Activated CD4-positive, alpha-beta T cell treated with anti-CD3 and anti-CD28 coated beads, Interleukin-2, Interleukin-4, amounts not matched to agents 100 ng/mL and 50 ng/mL, durations not matched to agents 16 hours and 8 hours (primary cell): Measurements from ENCODE around the gene DOCK2.

Source experiments
- DNase-seq: peaks from one replicate; pipeline ENCODE4 v3.0.0-alpha.2; 2020; ENCODE audit warnings: low spot score

Gene DOCK2

DNA sequence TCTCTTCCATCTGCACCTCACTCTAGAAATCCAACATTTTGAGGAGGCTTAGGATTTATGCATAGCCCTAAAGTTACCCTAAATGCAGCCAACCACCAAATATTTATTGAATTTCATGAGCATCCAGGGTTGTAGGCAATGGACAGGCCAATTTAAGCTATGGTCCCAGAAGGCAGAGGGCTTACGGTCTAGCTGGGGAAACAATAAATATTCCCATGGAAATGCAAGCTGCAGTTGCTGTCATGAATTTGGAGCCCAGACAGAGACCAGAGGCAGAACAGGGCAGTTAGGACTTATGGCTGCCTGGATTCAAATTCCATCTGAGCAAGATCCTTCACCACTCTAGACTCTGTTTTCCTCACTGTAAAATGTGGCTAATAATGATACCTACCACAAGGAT lies 352.3 kb downstream of the DOCK2 start:
- DNase-seq: no peak

GRCh38 chr5:169991115-169991869 lies 354.2 kb downstream of the DOCK2 start:
- no peak for DNase-seq

DNA sequence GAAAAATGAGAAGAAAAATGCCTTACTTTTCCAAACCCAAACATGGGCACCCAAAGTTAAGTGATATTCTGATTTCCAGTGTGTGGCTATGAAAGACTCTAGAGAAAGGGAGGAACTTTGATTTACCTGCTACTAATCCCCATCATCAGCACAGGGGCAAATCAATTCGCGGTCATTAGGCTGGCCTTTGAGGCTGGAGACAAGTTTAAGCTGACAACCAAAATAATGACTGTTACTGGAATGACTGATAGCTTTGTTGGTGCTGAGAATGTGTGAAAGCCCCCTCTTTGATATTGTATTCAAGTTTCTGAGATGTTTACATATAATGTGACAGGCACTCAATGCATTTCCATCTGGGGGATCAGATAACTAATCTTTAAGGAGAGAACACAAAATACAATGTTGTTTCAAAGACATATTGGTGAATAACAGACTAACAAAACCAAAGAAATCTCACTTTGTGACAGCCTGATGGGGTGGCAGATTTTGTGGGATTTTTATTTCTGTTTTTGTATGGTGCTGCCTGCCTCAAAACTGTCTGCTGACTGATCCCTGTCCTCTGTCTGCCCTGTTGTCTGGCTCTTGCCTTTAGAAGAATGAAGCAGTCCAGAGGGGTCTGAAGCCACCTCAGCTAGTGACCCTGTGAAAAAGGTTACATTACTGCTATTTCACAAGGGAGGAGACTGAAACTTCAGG lies 355.9 kb downstream of the DOCK2 start:
- no peak for DNase-seq

GRCh38 chr5:169993485-169993790 lies 356.4 kb downstream of the DOCK2 start:
- no peak for DNase-seq

GRCh38 chr5:169997798-169998197 lies 360.7 kb downstream of the DOCK2 start:
- no peak for DNase-seq

- no peak for DNase-seq
These were observed 362.5 kb downstream of the DOCK2 start for GRCh38 chr5:169999621-170000020.

DNA sequence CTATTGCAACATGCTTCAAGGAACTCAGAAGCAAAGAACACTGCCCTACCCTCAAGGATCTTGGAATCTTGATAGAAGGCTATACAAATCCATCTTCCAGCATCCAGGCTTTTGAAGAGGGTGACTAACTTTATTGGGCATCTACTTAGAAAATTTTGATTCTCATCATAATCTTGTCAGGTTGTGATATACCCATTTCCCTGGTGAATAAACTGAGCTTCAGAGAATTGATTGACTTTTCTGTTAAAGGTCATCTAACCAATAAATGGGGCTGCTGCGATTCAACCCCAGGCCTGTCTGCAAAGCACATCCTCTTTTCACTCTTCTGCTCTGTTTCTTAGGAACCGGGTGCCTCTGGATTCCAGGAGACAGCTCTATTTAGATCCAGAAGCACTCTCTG lies 363.1 kb downstream of the DOCK2 start:
- DNase-seq: no peak

- DNase-seq: no peak
These were observed 368.9 kb downstream of the DOCK2 start for GRCh38 chr5:170006021-170006420.

GRCh38 chr5:170008376-170008775 lies 371.3 kb downstream of the DOCK2 start:
- no peak for DNase-seq

- no peak for DNase-seq
These were observed 373.5 kb downstream of the DOCK2 start for GRCh38 chr5:170010595-170010994.

GRCh38 chr5:170011751-170012150 lies 374.7 kb downstream of the DOCK2 start:
- no peak for DNase-seq

- DNase-seq: no peak
These were observed 375.5 kb downstream of the DOCK2 start for GRCh38 chr5:170012622-170013021.

GRCh38 chr5:170020423-170020822 lies 383.3 kb downstream of the DOCK2 start:
- no peak for DNase-seq

DNA sequence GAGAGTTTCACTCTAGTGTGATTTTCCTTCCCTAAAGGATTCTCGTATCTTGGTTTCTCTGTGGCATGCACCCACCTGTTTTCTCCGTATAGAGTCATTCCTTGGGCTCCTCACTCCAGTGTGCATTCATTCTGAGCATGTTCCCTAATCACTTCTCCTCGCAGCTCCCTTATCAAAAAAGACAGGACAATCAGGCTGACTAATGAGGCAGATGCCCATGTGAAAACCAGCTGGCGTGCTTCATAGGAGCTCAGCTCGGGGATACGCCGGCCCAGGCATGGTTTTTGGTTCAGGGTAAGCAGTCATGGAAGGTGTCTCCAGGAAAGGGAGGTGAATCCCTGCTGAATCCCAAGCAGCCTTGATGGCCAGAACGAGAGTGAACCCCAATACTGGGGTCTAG lies 384.4 kb downstream of the DOCK2 start:
- DNase-seq: no peak

DNA sequence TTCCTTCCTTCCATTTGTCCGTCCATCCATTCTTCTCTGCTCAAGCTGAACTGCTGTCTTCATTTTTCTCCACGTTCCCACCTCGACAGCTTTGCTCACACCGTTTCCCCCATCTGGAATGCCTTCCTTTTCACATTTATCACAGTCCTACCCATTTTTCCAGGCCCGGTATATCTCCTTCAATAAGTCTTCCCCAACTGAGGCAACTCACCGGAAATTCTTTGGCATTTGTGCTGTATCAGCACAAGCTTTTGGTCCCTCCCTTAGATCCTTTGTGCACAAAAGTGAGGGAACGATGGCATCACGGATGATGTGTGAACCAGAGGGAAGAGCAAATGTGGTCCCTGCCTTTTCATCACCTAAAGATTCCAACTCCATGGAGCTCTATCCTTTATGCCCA lies 388.8 kb downstream of the DOCK2 start:
- no peak for DNase-seq

GRCh38 chr5:170028124-170028523 lies 391.0 kb downstream of the DOCK2 start:
- DNase-seq: no peak

- DNase-seq: no peak
These were observed 397.2 kb downstream of the DOCK2 start for GRCh38 chr5:170034231-170034630.

- no peak for DNase-seq
These were observed 401.2 kb downstream of the DOCK2 start for GRCh38 chr5:170038241-170038640.

- no peak for DNase-seq
These were observed 402.8 kb downstream of the DOCK2 start for GRCh38 chr5:170039830-170040229.

DNA sequence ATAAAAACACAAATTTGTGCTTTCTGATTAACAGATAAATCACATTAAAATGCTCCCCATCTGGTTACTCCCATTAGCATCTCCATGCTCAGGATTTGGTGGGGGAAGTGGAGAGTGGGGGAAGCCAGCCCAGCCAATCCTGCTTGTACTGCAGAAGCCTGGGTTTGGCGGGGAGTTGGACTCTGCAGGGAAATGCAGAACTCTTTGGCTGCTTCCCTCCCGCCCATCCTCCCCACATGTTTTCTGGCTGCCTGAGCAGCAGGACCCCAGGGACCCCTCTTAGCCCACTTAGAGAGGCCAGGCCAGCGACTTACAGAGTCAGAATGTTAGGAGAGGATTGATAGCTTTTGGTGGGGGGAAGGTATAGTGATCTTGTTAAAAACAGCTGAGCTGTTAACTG lies 409.2 kb downstream of the DOCK2 start:
- no peak for DNase-seq

- DNase-seq: no peak
These were observed 412.6 kb downstream of the DOCK2 start for GRCh38 chr5:170049713-170050112.

- DNase-seq: no peak
These were observed 416.8 kb downstream of the DOCK2 start for GRCh38 chr5:170053896-170054295.

DNA sequence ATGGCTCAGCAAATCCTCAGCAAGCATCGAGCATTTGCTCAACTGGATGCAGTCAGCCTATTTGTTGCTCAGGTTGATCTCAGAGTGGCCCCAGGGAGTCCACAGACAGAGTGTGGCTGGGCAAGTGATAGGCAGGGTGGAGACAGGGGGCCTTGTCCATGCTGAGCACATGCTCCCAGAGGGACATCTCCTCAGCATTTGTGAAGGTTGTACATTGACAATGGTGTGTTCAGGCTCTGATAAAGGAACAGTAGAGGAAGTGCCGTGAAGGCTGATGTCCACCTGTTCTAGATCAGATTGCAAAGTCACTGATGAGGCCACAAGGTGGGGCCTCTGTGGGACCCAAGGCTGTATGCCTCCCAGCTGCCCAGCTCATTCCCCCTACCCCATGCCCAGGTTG lies 418.5 kb downstream of the DOCK2 start:
- DNase-seq: no peak
